LHCN-M2 (cell line): Measurements from ENCODE around the gene XNDC1N. TPM values are rescaled to one million over a fixed set of nuclear protein-coding genes. Genes with fewer than 3 reads are reported as not detected.
"Not testable (repeated sequence)": the region's sequence is repeated elsewhere in the genome, so short reads cannot be mapped to it uniquely, and the experiment has no call there.

Experiments
- DNase-seq: peaks from one replicate; pipeline ENCODE4 v3.0.0-alpha.2; 2012; ENCODE audit warnings: low read depth
- total RNA-seq: library from RNA; depleted of rRNA; stranded (reverse); fragments of >200 nt; gene quantifications from 2 replicates; pipeline ENCODE4 v1.2.3, GENCODE V29; 2014

XNDC1N gene
- total RNA-seq, 1 experiment from 2014 or later, result 3.7 TPM

GRCh38 chr11:71933141-71933933, 4.9 kb upstream of the XNDC1N start:
- DNase-seq, result no peak

- DNase-seq, result peak; percentile 13
Measured at GRCh38 chr11:71931245-71931602, 2.8 kb upstream of the XNDC1N start.

GRCh38 chr11:71930556-71931244, 2.3 kb upstream of the XNDC1N start:
- DNase-seq, result no peak

GRCh38 chr11:71929491-71929890, 1.1 kb upstream of the XNDC1N start:
- DNase-seq, result no peak

- peak; percentile 93 for DNase-seq
Measured at GRCh38 chr11:71928737-71929443, 496 bp upstream of the XNDC1N start, which contains the start of gene RNF121. TSS of gene RNF121 (plus strand) at chr11:71929046. CDS start at chr11:71929062, 16 bp downstream.

GRCh38 chr11:71917646-71918140, 10.7 kb downstream of the XNDC1N start:
- no peak for DNase-seq

- no peak for DNase-seq
Measured at GRCh38 chr11:71914617-71915189, 13.7 kb downstream of the XNDC1N start.

- DNase-seq, result peak; percentile 31
Measured at GRCh38 chr11:71913756-71914526, 14.5 kb downstream of the XNDC1N start.

- not testable (repeated sequence) for DNase-seq
Measured at GRCh38 chr11:71911986-71912340, 16.4 kb downstream of the XNDC1N start.

GRCh38 chr11:71911321-71911985, 16.9 kb downstream of the XNDC1N start:
- DNase-seq, result not testable (repeated sequence)

GRCh38 chr11:71910775-71911174, 17.6 kb downstream of the XNDC1N start:
- DNase-seq, result not testable (repeated sequence)

GRCh38 chr11:71908218-71908617, 20.2 kb downstream of the XNDC1N start:
- no peak for DNase-seq

GRCh38 chr11:71901137-71901536, 27.3 kb downstream of the XNDC1N start:
- peak; percentile 77 for DNase-seq

- no peak for DNase-seq
Measured at GRCh38 chr11:71895961-71896360, 32.4 kb downstream of the XNDC1N start.

- DNase-seq, result not testable (repeated sequence)
Measured at GRCh38 chr11:71889181-71889872, 39.1 kb downstream of the XNDC1N start.

- not testable (repeated sequence) for DNase-seq
Measured at GRCh38 chr11:71888335-71889010, 39.9 kb downstream of the XNDC1N start.

GRCh38 chr11:71885806-71886205, 42.6 kb downstream of the XNDC1N start:
- DNase-seq, result not testable (repeated sequence)
